ENCODE data around the gene ZNF598.
"Not testable (repeated sequence)": the region's sequence is repeated elsewhere in the genome, so short reads cannot be mapped to it uniquely, and the experiment has no call there.

ZNF598 gene

DNA sequence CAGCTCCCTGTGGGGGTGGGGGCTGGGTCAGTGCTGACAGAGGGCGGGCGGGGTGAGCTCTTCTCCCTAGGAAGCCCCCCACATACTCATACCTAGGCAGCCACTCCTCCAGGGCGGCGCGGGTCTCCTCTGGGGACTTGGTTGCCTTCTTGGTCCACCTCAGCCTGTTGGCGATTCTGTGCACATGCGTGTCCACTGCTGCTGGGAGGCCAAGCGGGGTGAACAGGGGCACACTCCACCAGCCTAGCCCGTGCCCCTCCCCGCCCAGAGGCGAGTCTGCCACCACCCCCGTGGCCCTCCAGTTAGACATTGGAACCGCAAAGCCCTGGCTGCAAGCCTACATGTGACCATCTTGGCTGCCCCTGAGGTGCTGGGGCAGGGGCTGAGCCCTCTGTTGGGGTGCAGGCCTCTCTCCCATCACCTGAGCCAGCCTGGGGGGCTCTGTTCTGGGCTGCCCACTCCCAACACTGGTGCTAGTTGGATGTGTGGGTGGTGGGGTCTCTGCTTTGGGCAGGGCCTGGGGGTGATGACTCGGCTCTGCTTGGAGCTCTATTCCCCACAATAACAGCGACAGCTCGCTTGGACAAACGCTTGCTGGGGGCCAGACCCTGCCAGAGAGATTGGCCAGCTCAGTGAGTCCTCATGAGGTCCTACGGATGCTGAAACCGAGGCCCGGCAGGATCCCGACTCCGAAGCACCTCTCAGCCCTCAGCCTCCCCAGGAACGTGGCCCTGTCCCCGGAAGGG lies 30.6 kb upstream of the ZNF598 start:
- no peak for DNase-seq

DNA sequence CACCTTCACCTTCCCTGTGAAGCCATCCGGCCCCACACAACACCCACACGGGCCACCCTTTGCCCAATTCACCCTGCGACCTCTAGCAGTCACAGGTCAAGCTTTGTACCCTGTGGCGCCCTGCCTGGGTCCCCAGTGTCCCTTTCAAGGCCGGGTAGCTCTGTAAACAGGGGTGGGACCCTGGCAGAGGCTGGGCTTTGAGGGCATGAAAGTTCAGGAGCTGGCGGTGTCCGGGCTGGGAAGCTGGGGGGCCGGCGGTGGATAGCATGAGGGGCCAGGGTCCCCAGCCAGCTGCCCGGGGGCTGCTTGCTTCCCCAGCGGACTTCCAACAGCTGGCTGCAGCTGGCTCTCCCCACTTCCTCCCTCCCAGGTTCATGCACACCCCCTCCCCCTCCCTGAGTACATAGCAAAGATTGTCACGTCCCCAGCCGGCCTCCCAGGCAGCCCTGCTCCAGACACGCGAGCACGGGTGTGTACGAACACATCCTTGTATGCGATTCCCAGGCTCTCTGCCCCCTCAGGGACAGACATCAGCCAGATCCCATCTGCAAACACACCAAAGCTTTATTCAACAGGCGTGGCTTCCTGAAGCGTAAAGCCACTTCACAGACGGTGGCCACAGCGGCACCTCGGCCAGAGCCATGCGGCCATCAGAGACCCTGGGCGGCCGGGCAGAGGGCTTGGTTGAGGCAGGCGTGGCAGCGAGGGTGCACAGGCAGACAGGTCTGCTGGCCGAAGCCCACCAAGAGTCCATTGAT lies 29.8 kb upstream of the ZNF598 start:
- DNase-seq, result no peak

DNA sequence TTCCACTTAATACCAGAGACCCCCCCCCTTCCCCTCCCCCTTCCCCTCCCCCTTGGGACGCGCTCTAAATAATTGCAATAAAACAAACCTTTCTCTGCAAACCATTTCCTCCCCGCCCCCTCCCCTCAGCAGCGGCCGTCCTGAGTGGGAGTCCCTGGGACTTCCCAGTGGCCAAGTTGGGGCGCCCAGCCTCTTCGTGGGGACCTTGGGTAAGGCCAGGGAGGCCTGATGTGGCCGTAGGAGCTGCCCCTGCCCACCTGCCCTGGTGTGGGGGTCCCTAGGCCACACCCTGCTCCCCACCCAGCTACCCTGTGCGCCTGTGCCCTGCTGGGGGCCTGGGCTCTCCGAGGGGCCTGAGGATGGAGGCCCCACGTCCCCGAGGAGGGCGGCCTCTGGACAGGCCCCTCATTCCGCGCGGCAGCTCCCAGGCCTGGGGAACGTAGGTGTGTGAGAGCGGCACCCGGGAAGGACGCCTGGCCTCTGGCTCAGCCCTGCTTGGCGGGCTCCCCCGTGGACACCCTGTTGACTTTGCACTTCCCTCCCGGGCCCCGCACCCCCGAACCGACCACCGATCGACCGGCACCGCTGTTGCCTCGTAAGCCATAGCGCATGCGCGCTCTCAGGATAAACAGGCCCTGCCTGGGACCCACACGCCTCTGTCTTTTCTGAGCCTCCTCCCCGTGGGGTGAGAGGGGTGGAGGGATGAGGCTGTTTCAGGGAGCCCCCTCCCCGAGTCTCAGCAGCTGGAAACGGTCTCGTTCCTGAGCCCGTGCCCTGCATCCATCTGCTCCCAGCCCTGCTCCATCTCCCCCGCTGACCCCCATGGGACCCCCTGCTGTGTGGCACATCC lies 29.0 kb upstream of the ZNF598 start:
- DNase-seq, result no peak

DNA sequence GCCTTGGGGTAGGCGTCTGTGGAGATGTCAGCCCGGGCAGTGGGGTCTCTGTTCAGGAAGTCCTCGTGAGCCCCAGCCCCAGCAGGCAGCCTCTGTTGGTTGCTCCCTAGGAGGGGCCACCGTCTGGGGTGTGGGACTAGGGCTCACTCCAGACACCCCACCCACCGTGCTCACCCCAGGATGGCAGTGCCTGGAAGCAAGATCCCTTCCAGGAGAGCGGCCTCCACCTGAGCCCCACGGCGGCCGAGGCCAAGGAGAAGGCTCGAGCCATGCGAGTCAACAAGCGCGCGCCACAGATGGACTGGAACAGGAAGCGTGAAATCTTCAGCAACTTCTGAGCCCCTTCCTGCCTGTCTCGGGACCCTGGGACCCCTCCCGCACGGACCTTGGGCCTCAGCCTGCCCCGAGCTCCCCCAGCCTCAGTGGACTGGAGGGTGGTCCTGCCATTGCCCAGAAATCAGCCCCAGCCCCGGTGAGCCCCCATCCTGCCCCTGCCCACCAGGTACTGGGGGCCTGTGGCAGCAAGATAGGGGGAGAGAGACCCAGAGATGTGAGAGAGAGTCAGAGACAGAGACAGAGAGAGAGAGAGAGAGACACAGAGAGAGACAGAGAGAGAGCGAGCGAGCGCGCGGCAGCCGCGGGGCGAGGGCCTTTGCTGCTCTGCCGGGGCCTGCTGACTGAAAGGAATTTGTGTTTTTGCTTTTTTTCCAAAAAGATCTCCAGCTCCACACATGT lies 28.2 kb upstream of the ZNF598 start:
- DNase-seq, result no peak

DNA sequence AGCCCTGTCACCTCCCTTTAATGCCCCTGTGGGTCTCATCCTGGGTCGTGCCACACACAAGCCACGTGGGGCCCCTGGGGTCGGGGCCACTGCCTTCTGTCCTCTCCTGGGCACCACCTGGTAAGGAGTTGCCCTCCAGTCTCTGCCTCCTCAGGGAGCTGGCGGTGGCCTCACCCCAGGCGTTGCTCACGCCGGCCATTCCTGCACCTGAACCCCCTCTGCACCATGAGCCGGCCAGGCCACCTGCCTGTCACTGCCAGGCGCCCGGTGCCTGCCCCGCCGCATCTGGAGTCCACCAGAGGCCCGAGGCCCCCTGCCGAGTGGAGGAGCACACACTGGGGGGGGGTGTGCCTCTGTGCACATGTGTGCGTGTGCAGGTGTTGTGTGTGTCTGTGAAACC lies 27.5 kb upstream of the ZNF598 start:
- DNase-seq, result no peak

DNA sequence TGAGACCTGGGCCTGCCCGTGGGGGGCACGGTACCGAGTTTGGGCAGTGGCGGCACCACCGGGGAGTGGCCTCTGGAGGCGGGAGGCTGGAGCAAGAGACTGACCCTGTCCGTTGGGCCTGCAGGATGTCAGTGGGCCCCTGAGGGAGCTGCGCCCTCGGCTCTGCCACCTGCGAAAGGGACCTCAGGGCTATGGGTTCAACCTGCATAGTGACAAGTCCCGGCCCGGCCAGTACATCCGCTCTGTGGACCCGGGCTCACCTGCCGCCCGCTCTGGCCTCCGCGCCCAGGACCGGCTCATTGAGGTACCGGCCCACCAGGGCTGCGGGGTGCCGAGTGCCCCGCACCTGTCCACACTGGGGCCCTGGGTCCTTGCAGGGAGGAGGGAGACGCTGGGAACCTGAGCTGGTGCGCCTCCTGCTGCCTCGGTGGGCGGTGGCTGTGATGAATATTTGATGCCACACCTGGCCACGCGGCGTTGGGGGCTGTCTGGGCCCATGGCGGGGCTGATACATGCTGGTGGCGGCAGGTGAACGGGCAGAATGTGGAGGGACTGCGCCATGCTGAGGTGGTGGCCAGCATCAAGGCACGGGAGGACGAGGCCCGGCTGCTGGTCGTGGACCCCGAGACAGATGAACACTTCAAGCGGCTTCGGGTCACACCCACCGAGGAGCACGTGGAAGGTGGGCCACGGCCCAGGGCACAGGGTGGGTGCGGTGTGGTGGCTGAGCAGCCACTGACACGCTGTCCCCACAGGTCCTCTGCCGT lies 26.8 kb upstream of the ZNF598 start:
- DNase-seq, result no peak

DNA sequence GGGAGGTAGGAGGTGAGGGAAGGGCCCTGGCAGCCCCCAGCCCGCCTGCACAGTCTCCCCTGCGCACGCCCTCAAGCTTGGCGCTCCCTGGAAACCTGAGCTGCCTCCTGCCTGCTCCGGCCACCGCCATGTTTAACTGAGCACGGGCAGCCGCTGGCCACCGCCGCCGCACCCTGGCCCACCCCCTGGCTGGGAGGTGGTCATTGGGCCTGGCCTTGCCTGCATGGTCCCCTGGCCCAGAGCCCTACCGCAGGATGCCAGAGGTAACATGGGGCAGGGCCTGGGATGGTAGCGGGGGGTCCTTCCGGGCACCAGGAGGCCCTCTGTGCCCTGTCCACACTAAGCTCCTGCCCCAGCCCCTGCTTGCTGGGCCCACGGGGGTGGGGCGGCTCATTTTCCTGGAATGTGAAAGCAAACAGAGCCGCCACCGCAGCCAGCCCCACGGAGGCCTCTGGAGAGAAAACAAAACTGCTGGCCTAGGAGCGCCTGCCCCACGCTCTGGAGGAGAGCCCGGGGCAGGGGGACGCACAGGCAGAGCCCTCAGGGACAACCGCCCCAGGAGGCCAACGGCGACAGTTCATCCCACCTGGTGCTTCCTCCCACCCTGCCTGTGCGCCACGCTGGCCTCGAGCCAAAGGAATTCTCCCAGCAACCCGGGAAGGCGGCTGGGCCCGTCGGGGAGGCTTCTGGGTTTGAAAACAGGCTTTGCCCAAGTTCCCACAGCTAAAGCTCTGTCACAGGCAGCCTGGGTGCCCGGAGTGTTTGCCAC lies 26.0 kb upstream of the ZNF598 start:
- DNase-seq, result no peak

DNA sequence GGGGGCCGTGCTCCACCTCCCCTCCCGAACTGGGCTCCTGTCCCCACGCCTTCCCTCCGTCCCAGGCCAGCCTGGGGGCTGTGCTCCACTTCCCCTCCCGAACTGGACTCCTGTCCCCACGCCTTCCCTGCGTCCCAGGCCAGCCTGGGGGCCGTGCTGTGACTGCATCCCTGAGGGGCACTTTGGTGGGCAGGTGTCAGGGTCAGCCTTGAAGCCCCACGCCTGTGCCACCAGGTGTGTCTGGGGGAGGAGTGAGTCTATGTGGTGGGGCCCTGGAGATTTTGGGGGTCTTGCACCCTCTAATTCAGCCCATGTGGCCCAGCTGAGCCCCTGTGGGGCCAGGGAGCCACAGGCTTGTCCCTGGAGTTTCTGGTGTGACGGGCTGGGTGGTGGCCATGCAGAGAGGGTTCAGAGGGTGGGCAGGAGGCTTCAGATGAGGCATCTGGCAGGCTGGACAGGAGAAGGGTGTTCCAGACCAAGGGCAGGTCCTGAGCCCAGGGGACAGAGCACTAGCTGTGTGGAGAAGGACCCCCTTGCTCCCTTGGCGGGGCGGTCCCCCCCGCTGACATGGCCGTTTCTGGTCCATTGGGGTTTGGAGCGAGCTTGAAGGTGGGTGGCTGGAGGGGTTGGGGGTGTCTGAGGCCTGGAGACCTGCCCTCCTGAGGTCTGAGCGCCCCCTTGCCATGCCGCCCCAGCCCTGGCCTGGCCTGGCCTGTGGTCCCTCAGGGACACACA lies 25.2 kb upstream of the ZNF598 start:
- DNase-seq, result no peak

DNA sequence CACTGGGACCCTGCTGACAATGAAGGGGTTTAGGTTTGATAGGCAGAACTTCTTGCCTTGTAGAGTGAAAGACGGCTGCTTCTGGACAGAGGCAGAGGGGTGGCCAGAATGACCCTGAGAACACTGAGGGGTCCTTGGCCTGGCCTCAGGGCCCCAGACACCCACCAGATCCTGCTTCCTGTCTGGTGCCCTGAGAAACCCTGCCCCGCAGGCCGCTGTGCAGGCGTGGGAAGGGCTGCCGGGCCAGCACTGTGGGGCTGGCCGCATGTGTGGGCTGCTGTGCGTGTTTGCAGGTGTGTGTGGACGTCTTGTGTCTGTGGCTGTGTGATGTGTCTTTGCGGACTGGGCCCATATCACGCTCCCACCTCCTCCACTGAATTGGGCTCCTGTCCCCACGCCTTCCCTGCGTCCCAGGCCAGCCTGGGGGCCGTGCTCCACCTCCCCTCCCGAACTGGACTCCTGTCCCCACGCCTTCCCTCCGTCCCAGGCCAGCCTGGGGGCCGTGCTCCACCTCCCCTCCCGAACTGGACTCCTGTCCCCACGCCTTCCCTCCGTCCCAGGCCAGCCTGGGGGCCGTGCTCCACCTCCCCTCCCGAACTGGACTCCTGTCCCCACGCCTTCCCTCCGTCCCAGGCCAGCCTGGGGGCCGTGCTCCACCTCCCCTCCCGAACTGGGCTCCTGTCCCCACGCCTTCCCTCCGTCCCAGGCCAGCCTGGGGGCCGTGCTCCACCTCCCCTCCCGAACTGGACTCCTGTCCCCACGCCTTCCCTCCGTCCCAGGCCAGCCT lies 24.5 kb upstream of the ZNF598 start:
- not testable (repeated sequence) for DNase-seq

DNA sequence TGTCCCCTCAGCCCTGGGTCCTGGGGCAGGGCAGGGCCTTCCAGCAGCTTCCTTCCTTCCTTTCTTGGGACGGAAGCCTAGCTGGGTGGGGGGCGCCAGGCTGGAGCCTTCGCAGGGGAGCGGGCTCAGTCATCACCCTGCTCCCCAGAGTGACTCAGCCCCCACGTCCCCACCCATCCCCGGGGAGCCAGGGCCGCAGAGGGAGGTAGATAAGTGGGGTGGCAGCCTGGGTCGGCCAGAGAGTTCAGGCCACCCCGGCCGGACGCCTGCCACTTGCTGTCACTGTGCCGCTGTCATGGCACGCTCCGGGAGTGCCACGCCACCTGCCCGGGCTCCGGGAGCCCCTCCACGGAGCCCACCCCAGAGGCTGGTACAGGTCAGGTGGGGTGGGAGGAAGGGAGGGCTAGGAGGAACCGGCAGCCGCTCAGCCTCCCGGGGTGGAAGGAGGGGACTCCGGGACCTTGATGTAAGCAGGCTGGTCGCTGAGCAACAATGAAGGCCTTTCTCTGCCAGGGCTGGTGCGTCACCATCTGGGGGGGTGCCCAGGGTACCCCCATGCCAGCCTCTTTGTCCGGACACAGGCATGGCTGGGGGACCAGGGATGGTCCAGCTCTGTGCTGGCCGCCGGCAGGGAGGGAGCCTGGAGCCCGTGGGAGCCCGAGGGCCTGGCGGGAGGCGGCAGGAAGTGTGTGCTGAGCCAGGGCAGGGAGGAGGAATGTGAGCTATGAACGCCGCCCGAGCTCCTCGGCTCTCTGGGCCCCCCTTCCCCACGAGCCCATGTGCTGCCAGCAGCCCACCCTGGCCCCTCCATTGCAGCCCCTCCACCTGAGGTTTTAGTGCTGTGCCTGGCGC lies 23.7 kb upstream of the ZNF598 start:
- no peak for DNase-seq

DNA sequence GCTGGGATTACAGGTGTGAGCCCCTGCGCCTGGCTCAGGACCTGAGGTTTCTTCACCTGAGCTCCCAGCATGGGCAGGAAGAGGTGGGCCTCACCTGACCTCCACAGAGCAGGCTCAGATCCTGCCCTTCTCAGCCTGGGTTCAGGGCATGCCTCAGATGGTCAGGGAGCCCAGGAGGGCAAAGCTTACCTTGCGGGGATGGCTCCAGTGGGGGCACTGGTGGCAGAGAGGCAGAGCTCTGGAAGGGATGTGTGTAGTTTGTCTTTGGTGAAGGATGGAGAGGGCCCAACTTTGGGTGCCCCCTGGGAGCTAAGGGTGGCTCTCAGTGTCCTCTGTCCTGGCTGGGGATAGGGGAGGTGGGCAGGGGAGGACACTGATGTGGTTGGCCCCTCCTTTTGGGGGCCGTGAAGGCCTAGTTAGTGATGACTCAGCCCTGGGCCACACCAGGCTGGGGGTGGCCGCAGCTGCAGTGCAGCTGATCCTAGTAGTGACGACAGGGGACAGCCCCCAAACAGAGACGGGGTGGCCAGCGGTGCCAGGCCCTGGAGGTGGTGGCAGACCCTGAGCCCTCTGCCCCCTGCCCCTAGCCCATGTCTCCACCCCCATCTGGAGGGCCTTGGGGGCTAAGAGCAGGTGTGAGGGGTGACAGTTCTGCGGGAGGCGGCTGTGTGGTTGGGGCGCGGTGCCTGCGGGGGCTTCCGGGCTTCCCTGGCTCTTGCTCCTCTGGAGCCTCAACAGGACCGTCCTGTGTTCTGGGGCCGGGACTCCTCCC lies 22.9 kb upstream of the ZNF598 start:
- DNase-seq, result no peak

DNA sequence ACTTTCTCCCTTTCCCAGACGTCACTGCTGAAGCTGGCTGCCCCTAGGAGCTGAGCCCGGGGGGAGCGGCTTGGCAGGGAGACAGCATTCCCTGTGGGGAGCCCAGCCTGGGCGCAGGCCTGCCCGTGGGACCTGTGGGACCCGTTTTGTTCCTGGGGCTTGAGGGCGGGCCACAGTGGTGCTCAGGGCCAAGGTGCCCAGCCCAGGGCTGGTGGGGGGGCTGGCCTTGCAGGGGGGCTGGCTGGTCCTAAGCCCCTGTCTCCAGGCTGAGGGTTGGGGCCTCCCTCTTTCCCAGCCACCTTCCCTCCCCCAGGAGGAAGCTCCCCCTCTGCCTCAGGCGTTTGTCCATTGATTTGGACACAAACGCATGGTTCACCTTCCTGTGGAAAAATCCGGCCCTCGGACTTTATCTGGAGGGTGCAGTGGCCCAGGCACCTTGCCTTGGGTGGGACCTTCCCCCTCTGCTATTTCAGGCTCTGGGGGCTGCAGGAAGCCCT lies 21.5 kb upstream of the ZNF598 start:
- DNase-seq, result no peak

DNA sequence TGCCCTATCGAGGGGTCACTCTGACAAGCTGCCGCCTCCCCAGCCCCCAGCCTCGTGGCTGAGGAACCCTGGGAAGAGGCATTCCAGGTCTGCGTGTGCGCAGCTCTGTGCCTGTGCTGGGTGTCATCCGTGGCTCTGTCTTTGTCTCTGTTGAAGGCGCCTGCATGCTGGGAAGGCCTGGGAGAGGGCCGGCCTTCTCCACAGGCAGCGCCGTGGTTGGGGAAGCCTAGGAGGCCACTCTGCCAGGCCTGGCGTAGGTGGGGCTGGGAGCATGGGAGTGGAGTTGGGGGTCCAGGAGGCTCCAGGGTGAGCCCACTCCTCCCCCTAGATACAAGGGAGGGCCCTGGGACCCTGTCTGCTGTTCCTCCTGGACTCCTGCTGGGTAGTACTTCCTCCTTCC lies 20.4 kb upstream of the ZNF598 start:
- no peak for DNase-seq

DNA sequence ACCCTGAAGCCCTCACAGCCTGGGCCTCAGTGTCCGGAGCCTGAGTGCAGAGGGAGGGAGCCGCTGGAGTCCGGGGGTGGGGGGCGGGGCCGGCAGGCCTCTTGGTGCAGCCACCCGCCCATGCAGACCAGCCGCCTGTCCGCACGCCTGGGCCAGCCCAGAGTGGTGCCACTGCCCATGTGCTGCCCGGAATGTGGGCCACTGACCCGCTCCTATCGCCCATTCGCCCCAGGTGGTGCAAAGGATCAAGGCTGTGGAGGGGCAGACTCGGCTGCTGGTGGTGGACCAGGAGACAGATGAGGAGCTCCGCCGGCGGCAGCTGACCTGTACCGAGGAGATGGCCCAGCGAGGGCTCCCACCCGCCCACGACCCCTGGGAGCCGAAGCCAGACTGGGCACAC lies 19.7 kb upstream of the ZNF598 start:
- no peak for DNase-seq

DNA sequence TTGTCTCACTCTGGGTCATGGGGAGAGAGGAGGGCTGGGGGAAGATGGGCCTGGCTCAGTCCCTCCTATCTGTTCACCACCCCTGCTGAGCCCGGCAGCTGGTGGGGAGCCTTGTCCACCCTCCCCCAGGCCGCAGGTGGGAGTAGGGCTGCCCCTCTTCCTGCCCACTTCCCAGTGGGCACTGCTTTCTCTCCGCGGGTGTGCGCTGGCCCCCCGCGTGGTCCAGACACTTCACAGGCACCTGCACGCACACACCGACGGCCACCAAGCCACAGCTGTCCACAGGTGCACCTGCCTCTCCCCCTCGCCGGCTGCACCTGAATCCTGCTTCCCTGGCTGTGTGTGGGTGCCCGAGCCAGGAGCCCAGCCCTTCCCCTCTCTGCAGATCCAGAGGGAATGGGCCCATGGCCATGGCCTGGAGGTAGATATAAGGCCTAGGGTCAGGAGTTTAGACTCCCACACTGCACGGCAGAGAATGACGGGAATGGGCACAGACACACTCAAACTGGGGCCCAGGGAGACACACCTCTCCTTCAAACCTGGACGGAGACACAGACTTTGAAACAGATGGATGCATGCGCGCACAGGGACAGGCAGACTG lies 19.1 kb upstream of the ZNF598 start:
- DNase-seq, result no peak

DNA sequence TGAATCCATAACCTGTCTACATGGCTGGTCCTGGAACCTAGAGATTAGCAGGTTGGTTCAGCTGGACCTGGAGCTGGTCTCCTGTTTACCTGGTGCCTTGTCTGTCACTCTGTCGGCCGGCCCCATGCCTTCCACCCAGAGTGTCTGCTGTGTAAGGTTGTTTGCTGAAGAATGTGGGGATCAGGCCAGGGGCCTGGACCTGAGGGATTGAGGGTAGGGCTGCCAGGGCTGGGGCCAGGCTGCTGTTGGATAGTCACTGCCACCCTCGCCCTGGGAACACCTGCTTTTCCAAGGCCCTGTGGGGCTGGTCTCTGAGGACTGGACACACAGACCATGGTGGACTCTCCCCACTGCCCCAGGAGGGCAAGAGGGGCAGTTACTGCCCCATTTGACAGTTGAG lies 18.5 kb upstream of the ZNF598 start:
- no peak for DNase-seq

Measured in NCI-H748 treated with DMSO at 0.1 percent for 48 hours (cell line).